Occipital lobe (tissue), 2 donors: Measurements from ENCODE around the gene CALM1. TPM values are rescaled to one million over a fixed set of nuclear protein-coding genes. Genes with fewer than 3 reads are reported as not detected.
A peak's percentile ranks its signal among the peaks of the same experiment; 100 is the strongest.

Experiments
- DNase-seq: peaks from one replicate; lab custom pipeline; 2025; lab: John Stamatoyannopoulos, UW
- total RNA-seq: library from RNA; depleted of rRNA; stranded (reverse); fragments of >200 nt; gene quantifications from one replicate; pipeline ENCODE4 v1.2.3, GENCODE V29; 2014

Gene CALM1
- total RNA-seq, 1 donor from 2014 or later: 1,332 TPM

GRCh38 chr14:90440592-90440991 is 43.8 kb downstream of the CALM1 start:
- no peak for DNase-seq

GRCh38 chr14:90442388-90442787 is 45.6 kb downstream of the CALM1 start:
- DNase-seq: no peak

GRCh38 chr14:90443161-90444076 is 46.6 kb downstream of the CALM1 start:
- no peak for DNase-seq

- DNase-seq: no peak
Measured at GRCh38 chr14:90444077-90444696, 47.4 kb downstream of the CALM1 start.

- DNase-seq: no peak
Measured at GRCh38 chr14:90445011-90445410, 48.2 kb downstream of the CALM1 start.

- no peak for DNase-seq
Measured at GRCh38 chr14:90446405-90446804, 49.6 kb downstream of the CALM1 start.

GRCh38 chr14:90447720-90448497 is 51.1 kb downstream of the CALM1 start:
- no peak for DNase-seq

GRCh38 chr14:90449411-90449810 is 52.6 kb downstream of the CALM1 start:
- DNase-seq: no peak

GRCh38 chr14:90450151-90450550 is 53.3 kb downstream of the CALM1 start:
- DNase-seq: no peak

- DNase-seq: no peak
Measured at GRCh38 chr14:90450667-90451066, 53.8 kb downstream of the CALM1 start.

- DNase-seq: no peak
Measured at GRCh38 chr14:90451443-90451842, 54.6 kb downstream of the CALM1 start.

- DNase-seq: no peak
Measured at GRCh38 chr14:90451961-90452360, 55.1 kb downstream of the CALM1 start.

GRCh38 chr14:90452366-90452765 is 55.5 kb downstream of the CALM1 start:
- no peak for DNase-seq

- no peak for DNase-seq
Measured at GRCh38 chr14:90453401-90453951, 56.6 kb downstream of the CALM1 start.

- peak; percentile 97 for DNase-seq
Measured at GRCh38 chr14:90454041-90455000, 57.5 kb downstream of the CALM1 start.

GRCh38 chr14:90455100-90455571 is 58.3 kb downstream of the CALM1 start:
- no peak for DNase-seq

- DNase-seq: peak; percentile 56
Measured at GRCh38 chr14:90456551-90456950, 59.7 kb downstream of the CALM1 start.

- DNase-seq: no peak
Measured at GRCh38 chr14:90457186-90457585, 60.4 kb downstream of the CALM1 start.
